H1 (cell line): ENCODE measurements around the gene MBOAT2. TPM values are rescaled to one million over a fixed set of nuclear protein-coding genes. Genes with fewer than 3 reads are reported as not detected.

Experiments used
- BCL11A ChIP-seq, 2 experiments: IDR thresholded peaks; one replicate each; pipeline ENCODE4 v1.6.1; 2011; ENCODE audit warnings: low read depth in 2 of 2, low read length in 2 of 2, mild to moderate bottlenecking in 2 of 2
- EZH2 ChIP-seq: fragments of 200-600 bp; sonication (generic); IDR thresholded peaks from 2 replicates; pipeline ENCODE4 v1.7.1; 2012; ENCODE audit warnings: low read depth, mild to moderate bottlenecking, moderate library complexity, low read length, inconsistent platforms; ENCODE audit not compliant: severe bottlenecking
- POLR2AphosphoS5 ChIP-seq: IDR thresholded peaks from 2 replicates; pipeline ENCODE4 v1.6.1; 2011; ENCODE audit warnings: low read depth, low read length
- RNF2 ChIP-seq: fragments of 200-900, 300-1000 bp; sonication (generic); IDR thresholded peaks from 2 replicates; pipeline ENCODE4 v1.7.1; 2016; ENCODE audit warnings: borderline replicate concordance, low read depth, mild to moderate bottlenecking, antibody characterized with exemption, low read length; ENCODE audit not compliant: poor library complexity, severe bottlenecking; ENCODE audit errors: missing control alignments
- SRF ChIP-seq: IDR thresholded peaks from 2 replicates; pipeline ENCODE4 v1.6.1; 2011; ENCODE audit warnings: mild to moderate bottlenecking, low read depth, low read length, moderate library complexity
- polyA plus RNA-seq, 7 experiments: library from polyadenylated mRNA; depleted of rRNA in 3 of 7; stranded (reverse) in 5 of 7; unstranded in 2 of 7; fragments of >200 nt in 5 of 7; fragments of 200-250 nt in 2 of 7; gene quantifications; 1 replicate in 5 of 7; 2 replicates in 1 of 7; 4 replicates in 1 of 7; pipeline versions ENCODE4 v1.2.1 to v1.2.3, GENCODE V29; 2011 to 2013; ENCODE audit warnings: missing spikeins in 2 of 7, mixed read lengths in 2 of 7
- total RNA-seq: library from RNA; stranded (reverse); fragmentation: NEBNext Ultra II Directional; extraction: Animal tissue kit (Norgen Biotek cat#: 25700); gene quantifications from 2 replicates; pipeline ENCODE4 v1.2.1, GENCODE V29; 2021

MBOAT2 gene
- total and polyA plus RNA-seq, 2 of the 8 experiments (the other 6 are each of a cell fraction or from before 2014, with no cell fraction given): 11.2 to 23.4 TPM

- TF ChIP-seq EZH2 (no peak), BCL11A (IDR thresholded peaks at IDR 0.05; ENCODE audit: low read depth in 2 of 2, low read length in 2 of 2) (no peak), POLR2AphosphoS5 (no peak), RNF2 (no peak), SRF (no peak)
- TF ChIP-seq, all 59 proteins: peak for 0
These were observed 38.1 kb downstream of the MBOAT2 start (continued) for GRCh38 chr2:8965216-8965969.
